CD4-positive, alpha-beta T cell treated with Interferon gamma for 1 hour (primary cell): ENCODE measurements around the gene ROPN1.

Source experiments
- DNase-seq: peaks from one replicate; pipeline ENCODE4 v3.0.0-alpha.2; 2020

Gene ROPN1

GRCh38 chr3:123941542-123941941, 50.4 kb downstream of the ROPN1 start:
- no peak for DNase-seq

GRCh38 chr3:123941121-123941520, 50.8 kb downstream of the ROPN1 start:
- no peak for DNase-seq

- DNase-seq = no peak
Measured at GRCh38 chr3:123939706-123940105, 52.2 kb downstream of the ROPN1 start.

GRCh38 chr3:123936400-123936799, 55.5 kb downstream of the ROPN1 start:
- DNase-seq = no peak

DNA sequence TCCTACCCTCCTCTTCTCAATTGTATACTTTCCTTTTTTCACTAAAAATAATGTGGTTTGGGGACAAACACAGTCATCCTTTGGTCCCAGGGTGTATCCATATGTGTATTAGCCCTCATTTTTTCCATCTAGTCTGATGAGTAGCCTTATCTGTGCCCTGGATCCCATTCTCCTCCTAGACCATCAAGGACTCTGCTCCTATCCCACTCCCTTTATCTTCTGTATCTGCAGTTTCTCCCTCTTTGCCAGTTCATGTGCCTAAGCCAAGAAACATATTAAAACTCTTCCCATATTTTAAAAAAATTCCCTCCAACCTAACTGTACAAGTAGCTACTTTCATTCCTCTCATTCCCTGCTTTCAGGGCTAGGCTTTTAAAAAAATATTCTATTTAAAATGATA, 56.1 kb downstream of the ROPN1 start:
- DNase-seq = no peak

GRCh38 chr3:123934250-123934649, 57.7 kb downstream of the ROPN1 start:
- DNase-seq = no peak

- no peak for DNase-seq
Measured at GRCh38 chr3:123930445-123930844, 61.5 kb downstream of the ROPN1 start.

GRCh38 chr3:123929325-123929724, 62.6 kb downstream of the ROPN1 start:
- DNase-seq = no peak

- DNase-seq = no peak
Measured at GRCh38 chr3:123926396-123926795, 65.5 kb downstream of the ROPN1 start.

DNA sequence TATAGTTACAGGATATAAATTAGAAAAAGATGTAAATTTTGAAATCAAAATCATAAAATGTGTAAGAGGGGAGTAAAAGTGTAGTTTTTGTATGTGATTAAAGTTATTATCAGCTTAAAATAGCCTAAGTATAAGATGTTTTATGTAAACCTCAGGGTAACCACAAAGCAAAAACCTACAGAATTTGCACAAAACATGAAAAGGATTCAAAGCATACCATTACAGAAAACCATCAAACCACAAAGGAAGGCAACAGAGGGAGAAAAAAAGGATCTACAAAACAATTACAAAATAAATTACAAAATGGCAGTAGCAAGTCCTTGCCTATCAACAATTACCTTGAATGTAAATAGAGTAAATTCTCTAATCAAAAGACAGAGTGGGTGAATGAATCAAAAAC, 71.1 kb downstream of the ROPN1 start:
- no peak for DNase-seq

- no peak for DNase-seq
Measured at GRCh38 chr3:123920383-123920782, 71.5 kb downstream of the ROPN1 start.

DNA sequence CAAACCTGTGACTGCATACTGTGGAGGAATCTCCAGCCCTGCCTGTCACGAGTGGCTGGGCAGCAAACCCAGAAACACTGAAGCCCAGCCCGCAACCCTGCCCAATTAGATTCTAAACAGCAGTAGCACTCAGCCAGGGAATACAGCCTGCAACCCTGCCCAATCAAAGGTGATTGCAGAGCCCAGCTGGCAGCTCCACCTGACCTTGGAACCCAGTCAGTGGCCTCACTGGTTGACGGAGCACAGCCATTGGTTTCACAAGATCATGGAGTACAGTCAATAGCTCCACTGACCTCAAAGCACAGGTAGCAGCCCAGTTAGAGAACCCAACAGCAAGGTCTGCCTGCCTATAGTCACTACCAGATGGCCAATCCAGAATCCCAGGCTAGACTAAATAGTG, 72.6 kb downstream of the ROPN1 start:
- DNase-seq = no peak
